ENCODE results near the gene RHEB. TPM values are rescaled to one million over a fixed set of nuclear protein-coding genes. Genes with fewer than 3 reads are reported as not detected.

The RHEB gene
- polyA plus RNA-seq, 3 donors = 111 to 130 (median 130) TPM

- no peak for DNase-seq
These were observed 36.6 kb downstream of the RHEB start for GRCh38 chr7:151482883-151483710.

DNA sequence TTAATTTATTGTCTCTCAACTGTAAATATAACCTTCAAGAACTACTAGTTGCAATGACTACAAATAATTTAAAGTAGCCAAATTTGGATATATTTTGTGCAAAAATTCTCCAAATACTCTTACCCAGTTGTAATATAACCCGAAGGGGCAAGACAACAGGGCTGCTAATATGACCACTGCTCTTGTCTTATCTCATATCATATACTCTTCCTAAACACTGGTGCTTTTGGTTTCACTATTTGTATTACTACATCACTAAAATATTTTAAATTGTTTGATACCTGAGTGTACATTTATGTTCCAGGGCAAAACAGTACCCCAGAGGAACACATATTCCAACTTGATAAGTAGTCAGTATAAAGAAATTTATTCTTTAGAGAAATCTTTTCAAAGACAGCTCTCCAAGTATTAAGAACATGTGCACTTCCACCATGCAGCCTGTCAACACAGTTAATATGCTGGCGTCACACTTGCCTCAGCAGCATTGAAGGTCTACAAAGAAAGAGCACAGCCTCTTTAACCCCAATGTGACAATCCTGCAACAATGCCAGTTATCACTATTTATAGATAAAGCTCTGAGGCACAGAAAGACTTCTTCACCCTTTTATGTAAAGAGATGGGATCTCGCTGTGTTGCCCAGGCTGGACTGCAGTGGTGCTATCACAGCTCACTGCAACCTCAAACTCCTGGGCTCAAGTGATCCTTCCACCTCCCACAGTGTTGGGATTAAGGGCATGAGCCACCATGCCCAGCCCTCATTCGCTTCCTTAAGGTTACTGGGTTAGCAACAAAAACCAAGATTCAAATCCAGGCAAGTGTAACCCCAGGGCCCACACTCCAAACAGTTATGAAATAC lies 37.8 kb downstream of the RHEB start:
- no peak for DNase-seq

GRCh38 chr7:151477867-151478266 lies 41.8 kb downstream of the RHEB start:
- DNase-seq = no peak

GRCh38 chr7:151472644-151473380 lies 46.9 kb downstream of the RHEB start:
- no peak for DNase-seq

DNA sequence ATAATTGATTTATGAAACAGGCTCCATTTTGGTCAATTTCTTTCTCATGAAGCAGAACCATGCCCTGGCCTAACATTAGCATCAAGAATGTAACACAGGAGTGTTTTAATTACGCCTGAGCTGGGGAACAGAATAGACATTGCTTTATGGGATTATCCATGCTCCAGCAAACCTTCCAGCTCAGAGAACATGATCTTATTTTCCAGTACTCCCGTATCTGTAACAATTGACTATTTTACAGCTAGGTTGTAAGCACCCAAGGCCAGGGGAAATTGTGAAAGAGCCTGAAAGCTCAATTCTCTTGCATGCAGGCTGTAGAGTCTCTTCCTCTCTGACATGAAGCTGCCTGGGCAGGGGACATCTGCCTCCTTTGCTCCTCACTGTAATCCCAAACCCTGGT lies 49.0 kb downstream of the RHEB start:
- DNase-seq = no peak

- no peak for DNase-seq
These were observed 50.4 kb downstream of the RHEB start for GRCh38 chr7:151469281-151469680.

GRCh38 chr7:151468217-151469018 lies 51.3 kb downstream of the RHEB start:
- DNase-seq = no peak

- no peak for DNase-seq
These were observed 54.5 kb downstream of the RHEB start for GRCh38 chr7:151465169-151465568.

DNA sequence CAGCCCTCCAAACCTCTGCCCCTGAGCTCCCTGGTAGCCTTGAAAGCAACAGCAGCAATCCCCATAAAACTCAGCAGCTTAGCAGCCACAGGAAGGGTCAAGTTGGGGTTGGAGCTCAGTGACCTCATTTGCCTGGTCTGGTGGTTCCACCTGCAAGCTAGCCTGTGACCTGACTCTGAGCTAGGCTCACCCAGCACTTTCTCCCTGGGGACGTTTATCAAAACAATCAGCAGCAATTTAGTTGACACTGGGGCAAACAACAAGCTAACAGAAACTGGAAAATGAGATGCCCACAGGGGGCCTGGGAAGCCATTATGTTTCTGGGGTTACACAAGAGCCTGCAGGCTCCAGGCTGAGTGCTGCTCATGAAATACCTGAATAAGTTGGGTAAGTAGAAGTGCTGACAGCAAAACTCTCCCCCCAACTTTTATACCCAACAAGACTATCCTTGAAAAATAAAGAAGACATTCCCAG lies 57.4 kb downstream of the RHEB start:
- no peak for DNase-seq

GRCh38 chr7:151461942-151462230 lies 57.8 kb downstream of the RHEB start:
- no peak for DNase-seq

DNA sequence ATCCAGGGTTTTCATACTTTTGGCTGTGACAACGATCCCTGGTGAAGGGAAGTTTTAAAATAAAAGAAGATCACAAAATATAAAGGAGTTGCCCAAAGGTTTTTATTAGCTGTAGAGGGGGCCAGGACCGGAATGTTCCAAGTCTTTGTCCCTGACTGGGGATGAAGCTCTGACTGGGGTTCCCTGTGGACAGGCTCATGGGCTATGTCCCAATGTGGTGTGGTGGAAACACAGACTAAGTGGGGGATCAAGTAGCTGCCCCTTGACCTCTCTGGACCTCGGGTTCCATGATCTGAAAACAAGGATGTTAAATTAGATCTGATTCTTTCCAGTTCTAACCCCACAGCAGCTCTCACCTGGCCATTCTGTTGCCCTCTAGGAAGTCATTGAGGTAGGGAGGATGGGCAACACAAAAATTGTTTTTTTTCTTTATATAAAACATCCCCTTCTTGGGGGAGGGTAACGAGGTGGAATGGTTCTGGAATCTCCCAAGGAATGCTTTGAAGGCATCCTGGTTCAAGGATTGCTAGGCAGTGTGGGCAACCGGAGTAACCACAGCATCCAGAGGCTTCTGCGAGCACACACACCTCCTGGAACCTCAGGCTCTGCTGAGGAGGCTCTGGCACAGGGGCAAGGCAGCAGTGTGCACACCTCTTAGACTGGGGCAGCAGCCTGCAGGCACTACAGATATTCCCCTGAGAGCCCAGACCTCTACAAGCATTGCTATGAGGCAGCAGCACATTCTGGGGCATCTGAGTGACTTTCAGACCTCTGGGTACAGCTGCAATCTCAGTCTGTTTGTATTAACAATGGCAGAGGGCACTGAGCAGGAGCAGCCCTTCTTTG lies 58.4 kb downstream of the RHEB start:
- no peak for DNase-seq

- DNase-seq = no peak
These were observed 59.2 kb downstream of the RHEB start for GRCh38 chr7:151460474-151460855.

DNA sequence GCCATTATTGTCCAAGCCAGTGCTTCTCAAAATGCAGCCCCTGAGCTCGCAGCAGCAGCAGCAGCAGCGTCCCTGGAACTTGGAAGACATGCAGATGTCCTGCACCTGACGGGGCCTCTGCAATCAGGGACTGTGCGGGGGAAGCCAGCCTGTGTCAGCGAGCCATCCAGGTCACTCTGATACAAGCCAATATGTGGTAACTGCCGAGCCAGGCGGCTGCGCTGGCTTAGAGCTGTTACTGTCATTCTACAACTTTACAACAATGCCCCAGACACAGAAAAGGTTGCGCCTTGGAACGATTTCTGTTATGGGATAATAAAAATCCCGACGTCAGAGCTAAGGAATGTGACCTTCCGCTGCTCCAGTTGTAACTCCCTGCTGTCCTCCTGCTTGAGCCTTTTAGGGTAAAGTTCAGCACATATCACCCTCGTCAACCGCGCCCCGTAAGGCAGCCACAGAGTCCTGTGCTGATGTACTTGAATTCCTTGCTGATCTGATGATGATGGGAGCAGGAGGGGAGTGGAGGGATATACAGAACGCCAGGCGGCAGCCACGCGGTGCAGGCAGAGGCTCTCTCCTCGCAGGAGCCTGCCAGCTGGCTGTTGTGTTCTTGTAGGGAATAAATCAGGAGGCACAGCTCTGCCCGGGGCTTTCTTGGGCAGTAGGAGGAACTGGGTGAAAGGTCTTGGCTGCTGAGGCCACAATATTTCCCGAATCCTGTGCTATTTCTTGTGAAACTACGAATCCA lies 59.8 kb downstream of the RHEB start:
- peak; percentile 91 for DNase-seq

DNA sequence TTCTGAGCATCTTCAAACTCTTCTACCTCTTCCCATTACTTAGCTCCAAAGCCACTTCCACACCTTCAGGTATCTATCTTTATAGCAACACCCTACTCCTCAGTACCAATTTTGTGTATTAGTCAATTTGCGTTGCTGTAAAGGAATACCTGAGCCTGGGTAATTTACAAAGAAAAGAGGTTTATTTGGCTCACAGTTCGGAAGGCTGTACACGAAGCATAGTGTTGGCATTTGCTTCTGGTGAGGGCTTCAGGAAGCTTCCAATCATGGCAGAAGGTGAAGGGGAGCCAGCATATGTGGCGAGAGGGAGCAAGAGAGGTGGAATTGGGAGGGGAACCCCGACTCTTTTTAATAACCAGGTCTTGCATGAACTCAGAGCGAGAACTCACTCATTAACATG lies 62.2 kb downstream of the RHEB start:
- no peak for DNase-seq

GRCh38 chr7:151456782-151457181 lies 62.9 kb downstream of the RHEB start:
- no peak for DNase-seq

DNA sequence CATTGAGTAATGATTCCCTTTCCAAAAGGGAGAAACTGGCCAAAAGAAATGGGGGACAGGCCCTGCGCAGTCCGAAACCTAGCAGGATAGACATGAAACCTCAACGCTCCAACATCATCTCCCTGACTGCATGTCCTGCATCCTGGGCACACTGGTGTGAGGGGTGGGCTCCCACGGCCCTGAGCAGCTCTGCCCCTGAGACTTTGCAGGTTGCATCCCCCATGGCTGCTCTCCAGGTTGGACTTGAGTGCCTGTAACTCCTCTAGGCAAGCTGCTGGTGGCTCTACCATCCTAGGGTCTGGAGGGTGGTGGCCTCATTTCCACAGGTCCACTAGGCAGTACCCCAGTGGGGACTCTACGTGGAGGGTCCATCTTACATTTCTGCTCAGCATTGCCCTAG lies 63.4 kb downstream of the RHEB start:
- no peak for DNase-seq

DNA sequence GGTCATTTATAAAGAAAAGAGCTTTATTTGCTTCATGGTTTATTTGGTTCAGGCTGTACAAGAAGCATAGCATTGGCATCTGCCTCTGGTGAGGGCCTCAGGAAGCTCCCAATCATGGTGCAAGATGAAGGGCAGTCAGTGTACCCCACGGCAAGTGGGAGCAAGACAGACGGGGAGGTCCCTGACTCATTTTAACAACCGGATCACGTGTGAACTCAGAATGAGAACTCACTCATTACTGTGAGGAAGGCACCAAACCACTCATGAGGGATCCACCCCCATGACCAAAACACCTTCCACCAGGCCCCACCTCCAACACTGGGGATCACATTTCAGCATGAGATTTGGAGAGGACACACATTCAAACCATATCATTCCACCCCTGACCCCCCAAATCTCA lies 64.0 kb downstream of the RHEB start:
- no peak for DNase-seq

- no peak for DNase-seq
These were observed 64.7 kb downstream of the RHEB start for GRCh38 chr7:151454932-151455530.

DNA sequence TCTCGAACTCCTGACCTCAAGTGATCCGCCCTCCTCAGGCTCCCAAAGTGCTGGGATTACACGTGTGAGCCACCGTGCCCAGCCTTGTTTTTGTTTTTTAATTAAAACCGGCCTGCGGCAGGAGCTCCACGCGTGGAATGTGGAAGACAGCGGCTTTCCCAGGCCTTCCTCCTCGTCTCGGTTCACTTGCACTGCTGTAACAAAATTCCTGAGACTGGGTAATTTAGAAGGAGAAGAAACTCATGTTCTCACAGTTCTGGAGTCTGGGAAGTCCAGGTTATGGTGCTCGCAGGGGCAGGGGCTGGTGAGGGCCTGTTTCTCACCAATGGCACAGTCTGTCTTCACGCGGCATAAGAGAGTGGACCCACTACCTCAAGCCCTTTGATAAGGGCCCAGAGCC lies 65.4 kb downstream of the RHEB start:
- no peak for DNase-seq

All from renal pelvis (tissue), 4 donors.